OCI-LY3 (cell line): ENCODE data around the gene CSNK1A1.

Experiments
- H2AFZ ChIP-seq: fragments of 200-600, 300-600 bp; shearing (Covaris generic); 2 replicates; pipeline ENCODE4 v1.6.0; 2014; ENCODE audit warnings: antibody characterized with exemption, low read depth, low read length
- H3K27ac ChIP-seq: fragments of 200-600, 300-600 bp; sonication (generic); 2 replicates; pipeline ENCODE4 v1.5.1; 2014; ENCODE audit warnings: mild to moderate bottlenecking, low read length, moderate library complexity, mixed read lengths
- H3K27me3 ChIP-seq: fragments of 200-600, 300-600 bp; sonication (generic); 2 replicates; pipeline ENCODE4 v1.6.1; 2014; ENCODE audit warnings: low read depth, low read length, mixed read lengths
- H3K36me3 ChIP-seq: fragments of 200-600, 300-600 bp; sonication (generic); replicated peaks from 2 replicates; pipeline ENCODE3; 2014; ENCODE audit warnings: low read depth, low read length, mixed read lengths
- H3K4me1 ChIP-seq: fragments of 300-600, 200-600 bp; sonication (generic); 2 replicates; pipeline ENCODE4 v1.6.1; 2014; ENCODE audit warnings: low read length, mixed read lengths
- H3K4me2 ChIP-seq: fragments of 200-600, 300-600 bp; sonication (generic); 2 replicates; pipeline ENCODE4 v1.6.1; 2014; ENCODE audit warnings: low read length, mixed read lengths
- H3K4me3 ChIP-seq: fragments of 300-600, 200-600 bp; sonication (generic); 2 replicates; pipeline ENCODE4 v1.5.1; 2014; ENCODE audit warnings: antibody characterized with exemption, mild to moderate bottlenecking, low read length, moderate library complexity
- H3K79me2 ChIP-seq: fragments of 300-600, 200-600 bp; shearing (Covaris generic); 2 replicates; pipeline ENCODE4 v1.6.1; 2014; ENCODE audit warnings: mild to moderate bottlenecking, low read length, mixed read lengths
- H3K9ac ChIP-seq: fragments of 300-600, 200-600 bp; shearing (Covaris generic); 2 replicates; pipeline ENCODE4 v1.6.0; 2014; ENCODE audit warnings: mild to moderate bottlenecking, low read length, moderate library complexity
- H3K9me3 ChIP-seq: fragments of 200-600, 300-600 bp; shearing (Covaris generic); 2 replicates; pipeline ENCODE4 v1.6.1; 2014; ENCODE audit warnings: low read length, mixed read lengths; ENCODE audit not compliant: insufficient read depth
- H4K20me1 ChIP-seq: fragments of 200-600, 300-600 bp; sonication (generic); 2 replicates; pipeline ENCODE4 v1.6.1; 2016; ENCODE audit warnings: low read length, mixed read lengths; ENCODE audit not compliant: insufficient read depth
- CTCF ChIP-seq: fragments of 200-600, 300-600 bp; sonication (generic); IDR thresholded peaks from 2 replicates; pipeline ENCODE4 v1.5.1; 2014; ENCODE audit warnings: antibody characterized with exemption, low read length, low read depth
- EZH2phosphoT487 ChIP-seq: fragments of 200-600 bp; shearing (Covaris generic); IDR thresholded peaks from 2 replicates; pipeline ENCODE4 v1.6.1; 2018; ENCODE audit warnings: antibody characterized with exemption, mixed run types, low read depth

CSNK1A1 gene

DNA sequence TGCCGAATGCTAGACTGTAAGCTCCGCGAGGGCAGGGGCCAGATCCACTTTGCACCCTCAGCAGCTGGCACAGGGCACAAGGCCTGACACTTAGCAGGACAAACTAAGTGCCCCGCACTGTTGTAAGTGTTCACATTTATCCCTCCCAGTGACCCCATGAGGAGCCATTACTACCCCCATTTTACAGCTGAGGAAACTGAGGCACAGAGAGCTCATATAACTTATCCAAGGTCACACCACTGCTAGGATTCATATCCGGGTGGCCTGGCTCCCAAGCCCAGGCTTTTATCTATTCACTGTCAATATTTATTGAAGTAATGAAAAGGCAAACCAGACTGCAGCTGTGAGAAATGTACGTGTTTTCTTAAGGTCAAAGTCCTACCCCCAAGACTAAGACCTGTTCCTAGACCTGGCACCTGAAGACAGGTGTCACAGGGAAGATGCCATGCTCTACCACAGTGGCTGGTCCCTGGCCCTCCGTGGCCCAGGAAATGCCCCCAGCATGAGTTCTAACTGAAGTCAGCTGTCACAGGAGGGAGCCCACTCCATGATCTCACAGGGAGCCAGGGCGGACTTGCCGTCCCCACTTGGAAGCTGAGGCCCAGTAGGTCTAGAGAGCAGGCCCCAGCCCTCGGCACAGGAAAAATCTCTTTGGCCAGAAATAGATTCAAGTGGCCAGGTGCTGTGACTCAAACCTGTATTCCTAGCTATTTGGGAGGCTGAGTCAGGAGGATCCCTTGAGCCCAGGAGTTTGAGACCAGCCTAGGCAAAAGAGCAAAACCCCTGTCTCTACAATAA, 97.4 kb downstream of the CSNK1A1 start:
- Histone ChIP-seq H3K36me3 (no peaks in the 10 kb centered on the region), H3K4me2 (no peak overlapping the region), H3K4me1 (no peaks in the 10 kb centered on the region), H2AFZ (no peak overlapping the region), H3K27me3 (no peaks in the 10 kb centered on the region), H3K9ac (no peak overlapping the region), H3K4me3 (no peak overlapping the region), H3K79me2 (no peaks in the 10 kb centered on the region), H4K20me1 (no peaks in the 10 kb centered on the region), H3K9me3 (no peaks in the 10 kb centered on the region), H3K27ac (no peak overlapping the region)
- TF ChIP-seq CTCF (no peak), EZH2phosphoT487 (no peak)

GRCh38 chr5:149452665-149453617, 98.3 kb downstream of the CSNK1A1 start:
- Histone ChIP-seq H3K4me3 (no peak overlapping the region), H3K27me3 (no peaks in the 10 kb centered on the region), H3K9ac (no peak overlapping the region), H2AFZ (no peak overlapping the region), H3K36me3 (no peaks in the 10 kb centered on the region), H3K27ac (no peak overlapping the region), H3K9me3 (no peaks in the 10 kb centered on the region), H3K4me1 (no peaks in the 10 kb centered on the region), H3K4me2 (no peak overlapping the region), H4K20me1 (no peaks in the 10 kb centered on the region), H3K79me2 (no peaks in the 10 kb centered on the region)
- TF ChIP-seq EZH2phosphoT487 = no peak

DNA sequence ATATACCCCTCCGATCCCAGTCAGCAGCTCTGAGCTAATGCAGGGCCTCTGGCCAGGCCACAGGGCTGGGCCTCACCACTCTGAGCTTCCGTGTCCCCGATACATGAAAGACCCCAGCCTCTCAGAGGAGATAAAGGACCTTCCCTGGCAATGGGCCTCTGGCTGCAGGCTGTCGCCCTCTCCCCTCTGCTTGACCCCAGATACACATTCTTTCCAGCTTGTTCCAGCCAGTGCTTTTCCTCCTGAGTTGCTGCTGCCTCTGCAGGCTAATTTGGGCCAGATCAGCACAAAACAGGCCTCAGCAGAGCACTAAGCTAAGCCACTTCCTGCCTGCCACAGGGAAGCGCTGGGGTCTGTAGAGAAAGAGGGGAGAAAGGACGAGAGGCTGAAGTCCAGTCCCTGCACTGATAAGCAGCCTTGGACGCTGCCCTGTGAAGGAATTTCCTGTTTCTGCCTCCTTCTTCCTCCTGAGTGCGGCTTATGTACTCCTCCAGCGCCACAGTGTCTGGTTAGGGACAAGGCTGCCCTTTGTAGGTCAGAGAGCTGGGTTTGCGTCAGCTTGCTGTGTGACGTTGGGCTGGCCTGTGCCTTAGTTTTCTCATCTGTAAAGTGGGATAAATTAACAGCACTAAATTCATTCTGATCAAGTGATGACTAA, 99.1 kb downstream of the CSNK1A1 start:
- no peak for TF ChIP-seq EZH2phosphoT487
- no peak for TF ChIP-seq CTCF
- H3K4me1 ChIP-seq = no peaks in the 10 kb centered on the region
- H3K79me2 ChIP-seq = no peaks in the 10 kb centered on the region
- H3K9ac ChIP-seq = no peak overlapping the region
- H3K4me3 ChIP-seq = no peak overlapping the region
- no peaks in the 10 kb centered on the region for H4K20me1 ChIP-seq
- no peak overlapping the region for H3K27ac ChIP-seq
- H3K4me2 ChIP-seq = no peak overlapping the region
- no peak overlapping the region for H2AFZ ChIP-seq
- no peaks in the 10 kb centered on the region for H3K9me3 ChIP-seq
- no peaks in the 10 kb centered on the region for H3K27me3 ChIP-seq
- no peaks in the 10 kb centered on the region for H3K36me3 ChIP-seq

- H3K36me3 ChIP-seq = no peaks in the 10 kb centered on the region
- H3K4me3 ChIP-seq = no peak overlapping the region
- no peaks in the 10 kb centered on the region for H3K9me3 ChIP-seq
- TF ChIP-seq EZH2phosphoT487 (no peak), CTCF (no peak)
- H4K20me1 ChIP-seq = no peaks in the 10 kb centered on the region
- H2AFZ ChIP-seq = no peak overlapping the region
- no peaks in the 10 kb centered on the region for H3K79me2 ChIP-seq
- H3K9ac ChIP-seq = no peak overlapping the region
- no peak overlapping the region for H3K27ac ChIP-seq
- H3K4me2 ChIP-seq = no peak overlapping the region
- no peaks in the 10 kb centered on the region for H3K27me3 ChIP-seq
- no peaks in the 10 kb centered on the region for H3K4me1 ChIP-seq
Measured at GRCh38 chr5:149450199-149450598, 101.0 kb downstream of the CSNK1A1 start.
